ENCODE results near the gene METTL27.
"Not testable (repeated sequence)": the region's sequence is repeated elsewhere in the genome, so short reads cannot be mapped to it uniquely, and the experiment has no call there.

Gene METTL27

DNA sequence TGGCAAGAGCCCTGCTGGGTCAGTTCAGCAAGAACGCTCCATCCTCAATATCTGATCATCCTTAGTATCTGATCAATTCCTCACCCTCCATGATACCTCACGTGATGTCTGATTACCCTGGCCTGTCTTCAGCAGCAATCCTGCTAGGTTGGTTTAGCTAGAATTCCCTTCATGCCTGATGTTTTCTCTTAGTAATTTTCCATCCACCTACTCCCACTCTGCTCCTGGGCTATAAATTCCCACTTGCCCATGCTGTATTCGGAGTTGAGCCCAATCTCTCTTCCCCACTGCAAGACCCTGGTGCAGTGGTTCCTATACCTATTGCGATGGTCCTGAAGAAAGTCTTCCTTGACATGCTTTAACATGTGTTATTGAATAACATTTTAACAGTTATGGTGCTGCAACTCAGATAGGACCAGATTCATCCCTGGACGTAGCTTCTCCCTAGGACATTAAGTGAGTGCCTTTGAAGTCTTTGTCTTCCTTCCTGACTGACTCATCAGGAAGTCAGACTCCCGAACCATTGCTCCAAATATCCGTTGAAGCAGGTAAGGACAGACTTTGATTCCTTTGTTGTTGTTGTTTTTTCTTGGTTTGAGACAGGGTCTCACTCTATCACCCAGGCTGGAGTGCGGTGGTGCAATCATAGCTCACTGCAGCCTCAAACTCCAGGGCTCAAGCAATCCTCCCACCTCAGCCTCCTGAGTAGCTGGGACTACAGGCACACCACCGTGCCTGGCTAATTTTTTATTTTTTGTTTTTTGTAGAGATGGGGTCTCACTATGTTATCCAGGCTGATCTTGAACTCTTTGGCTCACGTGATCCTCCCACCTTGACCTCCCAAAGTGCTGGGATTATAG, 42.8 kb downstream of the METTL27 start:
- TF ChIP-seq CTCF (IDR thresholded peaks at IDR 0.05; ENCODE audit: control insufficient read depth, insufficient read depth, low read depth, low read length, missing control alignments) = no peak
- DNase-seq (ENCODE audit: low read depth) = no peak
- no peak overlapping the region for H3K4me3 ChIP-seq (ENCODE audit: control insufficient read depth, low read depth, low read length)

DNA sequence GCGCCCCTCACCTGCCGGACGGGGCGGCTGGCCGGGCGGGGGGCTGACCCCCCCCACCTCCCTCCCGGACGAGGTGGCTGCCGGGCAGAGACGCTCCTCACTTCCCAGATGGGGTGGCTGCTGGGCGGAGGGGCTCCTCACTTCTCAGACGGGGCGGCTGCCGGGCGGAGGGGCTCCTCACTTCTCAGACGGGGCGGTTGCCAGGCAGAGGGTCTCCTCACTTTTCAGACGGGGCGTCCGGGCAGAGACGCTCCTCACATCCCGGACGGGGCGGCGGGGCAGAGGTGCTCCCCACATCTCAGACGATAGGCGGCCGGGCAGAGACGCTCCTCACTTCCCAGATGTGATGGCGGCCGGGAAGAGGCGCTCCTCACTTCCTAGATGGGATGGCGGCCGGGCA, 45.1 kb downstream of the METTL27 start:
- DNase-seq (ENCODE audit: low read depth); H3K4me3 ChIP-seq (ENCODE audit: control insufficient read depth, low read depth, low read length): not testable (repeated sequence)

DNA sequence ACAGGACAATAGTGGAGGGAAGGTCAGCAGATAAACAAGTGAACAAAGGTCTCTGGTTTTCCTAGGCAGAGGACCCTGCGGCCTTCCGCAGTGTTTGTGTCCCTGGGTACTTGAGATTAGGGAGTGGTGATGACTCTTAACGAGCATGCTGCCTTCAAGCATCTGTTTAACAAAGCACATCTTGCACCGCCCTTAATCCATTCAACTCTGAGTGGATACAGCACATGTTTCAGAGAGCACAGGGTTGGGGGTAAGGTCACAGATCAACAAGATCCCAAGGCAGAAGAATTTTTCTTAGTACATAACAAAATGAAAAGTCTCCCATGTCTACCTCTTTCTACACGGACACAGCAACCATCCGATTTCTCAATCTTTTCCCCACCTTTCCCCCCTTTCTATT, 45.7 kb downstream of the METTL27 start:
- not testable (repeated sequence) for H3K4me3 ChIP-seq (ENCODE audit: control insufficient read depth, low read depth, low read length); DNase-seq (ENCODE audit: low read depth)

DNA sequence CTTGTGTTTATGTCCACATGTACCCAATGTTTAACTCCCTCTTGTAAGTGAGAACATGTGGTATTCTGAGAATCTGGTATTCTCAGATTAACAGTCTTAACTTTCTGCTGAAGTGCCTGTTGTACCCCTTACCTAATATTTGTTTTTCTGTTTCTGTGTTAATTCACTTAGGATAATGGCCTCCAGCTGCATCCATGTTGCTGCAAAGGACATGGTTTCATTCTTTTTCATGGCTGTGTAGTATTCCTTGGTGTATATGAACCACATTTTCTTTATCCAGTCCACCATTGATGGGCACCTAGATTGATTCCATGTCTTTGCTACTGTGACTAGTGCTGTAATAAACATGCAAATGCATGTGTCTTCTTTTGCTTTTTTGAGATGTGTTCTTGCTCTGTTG, 47.1 kb downstream of the METTL27 start:
- H3K4me3 ChIP-seq (ENCODE audit: control insufficient read depth, low read depth, low read length); DNase-seq (ENCODE audit: low read depth): not testable (repeated sequence)

DNA sequence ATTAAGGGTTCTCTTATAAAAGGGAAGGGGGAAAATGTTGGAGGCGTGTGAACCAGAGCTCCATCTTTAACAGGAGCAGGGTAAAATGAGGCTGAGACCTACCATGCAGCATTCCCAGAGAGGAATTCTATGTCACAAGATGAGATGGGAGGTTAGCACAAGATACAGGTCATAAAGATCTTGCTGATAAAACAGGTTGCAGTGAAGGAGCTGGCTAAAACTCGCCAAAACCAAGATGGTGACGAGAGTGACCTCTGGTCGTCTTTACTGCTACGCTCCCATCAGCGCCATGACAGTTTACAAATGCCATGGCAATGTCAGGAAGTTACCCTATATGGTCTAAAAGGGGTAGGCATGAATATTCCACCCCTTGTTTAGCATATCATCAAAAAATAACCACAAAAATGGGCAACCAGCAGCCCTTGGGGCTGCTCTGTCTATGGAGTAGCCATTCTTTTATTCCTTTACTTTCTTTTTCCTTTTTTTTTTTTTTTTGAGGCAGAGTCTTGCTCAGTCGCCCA, 51.1 kb downstream of the METTL27 start:
- not testable (repeated sequence) for DNase-seq (ENCODE audit: low read depth); H3K4me3 ChIP-seq (ENCODE audit: control insufficient read depth, low read depth, low read length)

- no peak overlapping the region for H3K4me3 ChIP-seq (ENCODE audit: control insufficient read depth, low read depth, low read length)
- DNase-seq (ENCODE audit: low read depth) = no peak
- no peak for TF ChIP-seq CTCF (IDR thresholded peaks at IDR 0.05; ENCODE audit: control insufficient read depth, insufficient read depth, low read depth, low read length, missing control alignments)
Measured at GRCh38 chr7:73789051-73789450, 53.3 kb downstream of the METTL27 start.

- not testable (repeated sequence) for DNase-seq (ENCODE audit: low read depth); H3K4me3 ChIP-seq (ENCODE audit: control insufficient read depth, low read depth, low read length)
Measured at GRCh38 chr7:73787786-73788048, 54.6 kb downstream of the METTL27 start.

GRCh38 chr7:73786588-73786987, 55.7 kb downstream of the METTL27 start:
- no peak for DNase-seq (ENCODE audit: low read depth)
- no peak overlapping the region for H3K4me3 ChIP-seq (ENCODE audit: control insufficient read depth, low read depth, low read length)
- no peak for TF ChIP-seq CTCF (IDR thresholded peaks at IDR 0.05; ENCODE audit: control insufficient read depth, insufficient read depth, low read depth, low read length, missing control alignments)

Data from AG09309 (cell line).